Lower leg skin (tissue), 3 donors: ENCODE data around the gene MAU2.

Experiments used
- POLR2A ChIP-seq, 2 donors: fragments of 450-650 bp; IDR thresholded peaks; one replicate each; pipeline ENCODE4 v1.6.1; 2016 to 2017; ENCODE audit warnings: antibody characterized with exemption in 2 of 2, mild to moderate bottlenecking in 1 of 2, moderate library complexity in 1 of 2
- TF ChIP-seq, protein P1 (sequence below), 3 donors: fragments of 450-650 bp; IDR thresholded peaks; one replicate each; pipeline ENCODE4 v1.5.1; 2016; ENCODE audit warnings: antibody characterized with exemption in 3 of 3, mild to moderate bottlenecking in 3 of 3, moderate library complexity in 2 of 3

DNA sequence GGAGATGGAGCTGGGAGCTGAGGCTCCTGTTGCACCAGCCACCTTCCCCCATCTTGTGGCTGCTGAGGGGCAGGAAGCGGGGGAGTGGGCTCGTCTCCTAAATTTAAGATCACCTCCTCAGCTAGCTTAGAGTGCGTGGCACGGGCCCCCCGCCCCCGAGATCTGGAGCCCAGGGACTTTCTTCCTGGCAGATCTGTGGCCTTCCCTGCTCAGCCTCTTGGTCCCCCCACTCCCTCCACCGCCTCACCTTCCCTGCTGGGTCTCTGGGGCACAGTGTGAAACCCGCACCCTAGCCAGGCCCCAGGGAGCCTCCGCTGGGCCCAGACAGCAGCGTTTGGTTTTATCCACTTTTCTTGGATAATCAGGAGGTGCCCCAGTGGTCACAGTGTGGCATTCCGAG lies 35.9 kb downstream of the MAU2 start:
- TF ChIP-seq POLR2A (IDR thresholded peaks at IDR 0.05): no peak
- TF ChIP-seq, protein P1, sequence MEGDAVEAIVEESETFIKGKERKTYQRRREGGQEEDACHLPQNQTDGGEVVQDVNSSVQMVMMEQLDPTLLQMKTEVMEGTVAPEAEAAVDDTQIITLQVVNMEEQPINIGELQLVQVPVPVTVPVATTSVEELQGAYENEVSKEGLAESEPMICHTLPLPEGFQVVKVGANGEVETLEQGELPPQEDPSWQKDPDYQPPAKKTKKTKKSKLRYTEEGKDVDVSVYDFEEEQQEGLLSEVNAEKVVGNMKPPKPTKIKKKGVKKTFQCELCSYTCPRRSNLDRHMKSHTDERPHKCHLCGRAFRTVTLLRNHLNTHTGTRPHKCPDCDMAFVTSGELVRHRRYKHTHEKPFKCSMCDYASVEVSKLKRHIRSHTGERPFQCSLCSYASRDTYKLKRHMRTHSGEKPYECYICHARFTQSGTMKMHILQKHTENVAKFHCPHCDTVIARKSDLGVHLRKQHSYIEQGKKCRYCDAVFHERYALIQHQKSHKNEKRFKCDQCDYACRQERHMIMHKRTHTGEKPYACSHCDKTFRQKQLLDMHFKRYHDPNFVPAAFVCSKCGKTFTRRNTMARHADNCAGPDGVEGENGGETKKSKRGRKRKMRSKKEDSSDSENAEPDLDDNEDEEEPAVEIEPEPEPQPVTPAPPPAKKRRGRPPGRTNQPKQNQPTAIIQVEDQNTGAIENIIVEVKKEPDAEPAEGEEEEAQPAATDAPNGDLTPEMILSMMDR (IDR thresholded peaks at IDR 0.05): no peak
